Right lobe of liver (tissue), 4 donors: Measurements from ENCODE around the gene TBC1D1.

Experiments used
- CTCF ChIP-seq, 4 donors: fragments of 200-600 bp in 3 of 4; fragments of 450-650 bp in 1 of 4; IDR thresholded peaks; one replicate each; pipeline versions ENCODE4 v1.5.1 to v1.8.0; 2016 to 2022; ENCODE audit warnings: antibody characterized with exemption in 4 of 4, mild to moderate bottlenecking in 2 of 4
- POLR2A ChIP-seq: fragments of 450-650 bp; IDR thresholded peaks from one replicate; pipeline ENCODE4 v1.6.1; 2017; ENCODE audit warnings: antibody characterized with exemption, mild to moderate bottlenecking
- donor health status: DM: no; HTN: no; CAD: no.
- donor health status: DM: no; HTN: no; CAD: no.
- donor health status: DM: no; HTN: yes; CAD: no.

DNA sequence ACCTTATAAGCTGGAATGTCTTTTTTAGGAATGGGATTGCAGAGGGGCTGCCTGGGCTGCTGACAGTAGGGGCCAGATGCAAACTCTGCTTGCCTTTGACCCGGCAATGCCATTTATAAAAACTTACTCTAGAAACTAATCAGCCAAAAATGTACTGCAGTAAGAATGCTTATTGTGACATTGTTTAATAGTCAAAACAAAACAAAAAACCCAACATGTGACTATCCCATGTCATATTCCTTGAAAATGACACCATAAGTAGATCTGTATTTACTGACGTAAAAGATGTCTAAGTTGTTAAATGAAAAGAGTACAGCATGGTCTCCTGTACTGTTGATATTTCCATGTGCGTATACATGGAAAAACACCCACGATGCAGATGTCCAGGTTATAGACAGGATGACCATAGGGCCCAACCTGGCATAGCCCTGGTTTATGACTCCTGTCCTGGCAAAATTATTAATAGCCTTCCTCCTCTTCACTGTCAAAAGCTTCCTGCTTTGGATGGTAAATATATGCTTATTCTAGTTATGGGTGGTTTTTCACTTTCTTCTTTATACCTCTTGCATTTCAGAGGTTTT, 208.2 kb downstream of the TBC1D1 start:
- TF ChIP-seq CTCF (IDR thresholded peaks at IDR 0.05), result no peak
- no peak for TF ChIP-seq POLR2A
